GM21381 (cell line): ENCODE measurements around the gene NMT2.

Experiments
- ATAC-seq: cut with Tn5 transposase; IDR thresholded peaks from one replicate; pipeline ENCODE4 v1.9.1; 2021; ENCODE audit warnings: mild to moderate bottlenecking, moderate library complexity; ENCODE audit not compliant: unreplicated experiment

NMT2 gene

DNA sequence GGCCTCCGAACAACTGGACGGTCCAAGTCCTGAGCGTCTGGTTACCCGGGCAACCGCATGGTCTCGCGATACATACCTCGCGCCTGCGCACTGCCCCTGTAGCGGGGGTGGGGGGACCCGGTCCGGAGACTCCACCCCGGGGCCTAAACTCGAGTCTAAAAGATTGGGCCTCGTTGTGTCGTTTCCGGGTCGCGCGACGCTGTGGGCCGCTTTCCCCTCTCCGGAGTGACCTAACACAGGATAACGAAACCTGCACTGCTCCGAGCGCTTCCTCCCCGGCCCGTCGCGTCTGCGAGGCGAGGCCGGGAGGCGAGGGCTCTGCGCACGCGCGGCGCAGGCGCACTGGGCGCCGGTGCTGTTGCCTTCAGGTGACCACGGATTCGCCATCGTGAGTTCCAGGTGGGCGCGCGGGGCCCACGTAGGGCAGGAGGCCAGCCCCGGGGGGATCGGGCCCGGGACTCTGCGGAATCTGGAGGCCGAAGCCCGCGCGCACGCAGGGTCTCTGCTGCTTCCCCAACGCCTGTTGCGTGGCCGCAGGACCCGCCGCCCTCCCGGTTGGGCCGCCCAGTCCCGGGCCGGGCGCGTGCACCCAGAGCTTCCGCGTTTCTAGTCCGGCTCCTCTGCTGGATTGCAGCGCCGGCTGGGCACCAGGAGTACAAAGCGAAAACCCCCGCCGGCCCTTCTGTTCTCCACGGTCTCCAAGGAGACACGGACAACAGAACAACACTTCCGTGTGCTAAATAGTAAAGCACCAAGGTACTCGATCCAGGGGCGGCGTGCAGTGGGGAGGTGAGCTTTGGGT lies 71.3 kb downstream of the NMT2 start, which contains the start of gene RPP38:
TSS of gene RPP38 (plus strand) at position 345 of the 802 bp plus-strand sequence. CDS start 5,960 bp downstream, outside the sequence.
- ATAC-seq, result peak; percentile 84

DNA sequence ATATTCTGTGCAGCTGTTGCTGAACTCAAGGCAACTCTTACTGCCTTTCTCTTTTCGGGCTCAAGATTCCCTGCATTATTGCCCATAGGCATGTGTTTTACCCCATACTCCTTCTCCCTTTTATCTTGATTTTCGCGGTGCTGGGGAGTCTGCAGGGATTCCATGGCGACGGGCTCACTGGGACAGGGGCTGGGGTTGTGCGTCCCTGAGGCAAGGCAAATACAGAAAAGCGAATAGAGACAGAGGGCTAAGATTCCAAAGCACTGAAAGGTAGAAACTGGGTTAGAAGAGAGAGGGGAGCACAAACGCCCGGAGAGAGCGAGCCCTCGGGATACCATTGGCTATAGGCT lies 71.9 kb downstream of the NMT2 start:
- ATAC-seq, result peak; percentile 16

DNA sequence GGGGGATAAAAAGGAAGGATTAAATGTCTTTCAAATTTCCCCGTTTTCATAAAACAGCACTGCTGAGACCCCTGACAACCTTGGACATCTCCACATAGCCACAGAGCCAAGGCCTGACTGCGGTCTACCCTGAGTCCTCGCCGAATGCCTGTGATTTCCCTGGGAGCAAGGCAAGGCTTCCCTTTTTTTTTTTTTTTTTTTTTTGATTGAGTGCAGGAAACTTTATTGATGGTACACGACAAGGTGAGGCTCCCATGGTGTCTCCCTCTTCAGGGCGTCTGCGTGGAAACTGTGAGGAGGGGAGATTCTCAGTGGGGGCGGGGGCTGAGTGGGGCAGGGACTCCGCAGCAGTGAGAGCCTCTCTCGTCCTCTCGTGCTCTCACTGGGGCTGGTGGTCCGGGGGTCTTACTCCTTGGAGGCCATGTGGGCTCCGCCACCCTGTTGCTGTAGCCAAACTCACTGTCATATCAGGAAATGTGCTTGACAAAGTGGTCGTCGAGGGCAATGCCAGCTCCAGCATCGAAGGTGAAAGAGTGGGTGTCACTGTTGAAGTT lies 75.6 kb downstream of the NMT2 start:
- ATAC-seq, result no peak

DNA sequence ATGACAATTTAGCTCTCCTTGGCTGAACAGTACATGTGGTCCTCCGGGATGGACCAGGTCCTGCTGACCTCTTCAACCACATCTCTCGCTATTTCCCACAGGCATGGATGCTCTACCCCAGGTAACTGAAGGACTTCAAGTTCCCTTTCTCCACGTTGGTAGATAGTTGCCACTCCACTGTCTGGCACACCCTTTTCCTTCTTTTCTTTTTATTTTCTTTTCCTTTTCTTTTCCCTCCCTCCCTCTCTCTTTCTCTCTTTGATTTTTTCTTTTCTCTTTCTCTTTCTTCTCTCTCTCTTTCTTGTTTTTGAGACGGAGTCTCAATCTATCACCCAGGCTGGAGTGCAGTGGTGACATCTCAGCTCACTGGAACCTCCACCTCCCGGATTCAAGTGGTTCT lies 77.1 kb downstream of the NMT2 start:
- no peak for ATAC-seq

DNA sequence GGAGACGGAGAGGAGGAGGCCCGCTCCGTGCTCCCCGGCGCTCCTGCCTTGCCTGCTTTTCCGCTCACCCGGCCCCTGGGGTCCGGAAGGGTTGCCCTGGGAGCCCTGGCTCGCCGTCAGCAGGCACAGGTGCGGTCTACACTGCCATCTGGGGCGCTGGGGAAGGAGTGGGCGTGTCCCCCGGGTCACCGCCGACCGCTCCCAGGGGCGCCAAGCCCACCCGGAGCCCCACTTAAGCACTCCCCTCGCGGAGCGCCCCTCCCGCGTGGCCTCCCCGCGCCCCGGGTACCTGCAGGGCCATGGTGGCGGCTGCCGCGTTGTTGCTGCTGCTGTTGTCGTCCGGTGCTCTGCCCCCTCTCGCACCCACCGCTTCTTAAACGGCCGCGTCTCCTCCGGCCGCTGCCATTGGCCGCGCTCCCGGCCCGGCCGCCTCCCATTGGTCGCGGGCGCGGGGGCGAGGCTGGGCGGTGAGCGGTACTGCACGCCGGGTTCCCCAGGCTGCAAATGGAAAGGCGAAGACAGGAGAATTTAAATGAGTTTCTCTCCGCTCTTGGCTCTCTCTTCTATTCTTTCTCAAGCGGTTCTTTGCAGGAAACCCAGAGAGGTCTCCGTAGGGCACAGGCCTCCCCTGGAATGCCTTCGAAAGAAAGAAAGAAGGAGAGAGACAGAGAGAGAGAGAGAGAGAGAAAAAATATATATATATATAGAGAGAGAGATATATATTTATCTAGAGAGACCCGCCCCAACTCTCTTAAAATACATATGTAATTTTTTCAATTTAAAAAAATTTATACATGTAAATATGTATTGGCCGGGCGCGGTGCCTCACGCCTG lies 79.8 kb downstream of the NMT2 start, which contains the start of gene ACBD7:
TSS of gene ACBD7 (minus strand) at position 349 of the 834 bp plus-strand sequence. CDS start at position 301, 48 bp downstream.
- ATAC-seq, result peak; percentile 100

DNA sequence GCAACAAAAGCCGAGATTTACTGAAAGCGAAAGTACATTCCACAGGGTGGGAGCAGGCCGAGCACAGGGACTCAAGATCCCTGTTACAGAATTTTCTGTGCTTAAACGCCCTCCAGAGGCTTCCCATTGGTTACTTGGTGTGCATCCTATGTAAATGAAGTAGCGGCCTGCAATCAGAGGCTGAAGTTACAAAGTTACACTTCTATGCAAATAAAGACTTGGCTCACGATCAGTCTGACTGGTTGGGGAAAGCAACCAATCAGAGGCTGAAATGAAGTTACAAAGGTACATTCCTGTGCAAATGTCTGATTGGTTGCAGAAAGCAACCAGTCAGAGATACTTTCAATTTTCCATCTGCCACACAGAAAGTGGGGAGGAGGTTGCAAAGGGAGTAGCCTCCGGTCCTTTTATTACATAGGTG lies 84.0 kb downstream of the NMT2 start:
- no peak for ATAC-seq

DNA sequence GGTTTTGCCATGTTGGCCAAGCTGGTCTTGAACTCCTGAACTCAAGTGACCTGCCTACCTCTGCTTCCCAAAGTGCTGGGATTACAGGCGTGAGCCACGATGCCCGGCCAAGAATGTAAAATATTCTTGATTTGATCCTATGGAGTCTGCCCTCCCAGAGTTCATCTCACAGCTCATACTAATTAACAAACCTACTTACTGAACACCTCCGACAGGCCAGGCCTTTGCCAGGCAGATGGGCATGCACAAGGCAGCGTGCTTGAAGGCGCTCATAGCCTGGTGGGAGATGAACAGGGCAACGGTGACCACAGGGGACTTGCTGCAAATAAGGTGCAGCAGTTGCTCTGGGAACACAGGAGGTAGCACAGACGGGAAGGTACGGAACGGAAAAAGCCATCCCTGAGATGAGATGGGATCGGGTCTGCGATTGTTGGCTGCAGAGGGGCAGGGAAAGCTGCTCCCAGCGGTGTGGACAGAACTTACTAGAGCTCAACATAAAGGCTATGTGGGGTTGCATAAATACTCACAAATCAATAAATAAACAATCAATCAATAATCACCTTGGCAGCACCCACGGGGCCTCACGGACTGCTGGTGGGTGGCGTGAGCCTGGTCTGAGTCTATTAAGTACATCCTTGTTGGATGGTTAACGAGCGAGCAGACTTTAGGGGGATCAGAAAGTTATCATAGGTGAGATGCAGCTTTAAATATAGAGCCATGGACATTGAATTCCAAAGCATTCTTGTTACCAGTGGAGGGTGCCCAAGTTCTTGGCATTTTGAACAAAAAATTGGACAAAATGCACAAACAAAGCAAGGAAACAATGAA lies 84.6 kb downstream of the NMT2 start:
- ATAC-seq, result no peak

DNA sequence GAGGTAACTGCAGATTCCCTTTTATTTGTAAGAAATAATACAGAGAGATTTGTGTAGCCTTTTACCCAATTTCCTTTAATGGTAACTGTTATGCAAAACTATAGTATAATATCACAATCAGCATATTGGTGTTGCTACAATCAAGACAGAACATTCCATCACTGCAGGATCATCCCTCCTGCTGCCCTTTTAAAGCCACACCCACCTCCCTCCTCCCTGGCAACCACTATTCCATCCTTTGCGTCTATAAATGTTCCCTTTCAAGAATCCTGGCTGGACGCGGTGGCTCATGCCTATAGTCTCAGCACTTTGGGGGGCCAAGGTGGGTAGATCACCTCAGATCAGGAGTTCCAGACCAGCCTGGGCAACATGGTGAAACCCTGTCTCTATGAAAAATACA lies 93.1 kb downstream of the NMT2 start:
- no peak for ATAC-seq

DNA sequence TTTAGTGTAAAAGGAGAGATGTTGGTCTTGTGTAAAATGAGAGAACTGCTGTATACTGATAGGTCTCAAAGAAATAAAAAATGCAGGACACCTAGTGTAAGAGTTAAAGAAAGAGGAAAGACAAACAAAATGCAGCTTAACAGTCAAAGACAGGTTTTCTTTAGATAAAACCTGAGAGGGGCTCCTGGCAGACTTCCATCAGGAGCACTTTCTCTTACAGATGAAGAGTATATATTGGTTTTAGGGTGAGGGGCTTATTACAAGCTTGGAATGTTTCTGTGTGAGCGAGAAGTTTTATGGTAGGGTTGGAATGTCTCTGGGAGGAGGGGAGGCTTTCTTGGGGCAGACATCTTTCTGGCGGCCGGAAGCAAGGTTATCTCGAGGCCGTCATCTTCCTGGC lies 96.1 kb downstream of the NMT2 start:
- ATAC-seq, result no peak

DNA sequence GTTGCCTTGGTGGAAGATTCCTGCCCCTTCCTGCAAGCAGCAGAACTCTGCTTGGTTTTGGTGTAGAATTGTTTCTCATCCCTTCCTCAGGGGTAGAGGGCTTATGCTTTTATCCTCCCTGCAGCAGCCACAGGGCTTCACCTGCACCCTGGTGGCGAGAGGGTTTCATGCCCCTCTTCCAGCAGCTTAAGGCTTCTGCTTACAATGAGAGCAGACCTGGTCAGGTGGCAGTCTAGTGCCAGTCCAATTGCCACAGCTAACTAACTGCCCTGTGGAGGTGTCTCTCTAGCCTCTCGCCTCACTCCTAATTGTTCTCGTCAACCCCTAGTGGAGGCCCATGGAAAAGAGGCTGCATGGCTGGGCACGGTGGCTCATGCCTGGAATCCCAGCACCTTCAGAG lies 99.3 kb downstream of the NMT2 start:
- no peak for ATAC-seq

DNA sequence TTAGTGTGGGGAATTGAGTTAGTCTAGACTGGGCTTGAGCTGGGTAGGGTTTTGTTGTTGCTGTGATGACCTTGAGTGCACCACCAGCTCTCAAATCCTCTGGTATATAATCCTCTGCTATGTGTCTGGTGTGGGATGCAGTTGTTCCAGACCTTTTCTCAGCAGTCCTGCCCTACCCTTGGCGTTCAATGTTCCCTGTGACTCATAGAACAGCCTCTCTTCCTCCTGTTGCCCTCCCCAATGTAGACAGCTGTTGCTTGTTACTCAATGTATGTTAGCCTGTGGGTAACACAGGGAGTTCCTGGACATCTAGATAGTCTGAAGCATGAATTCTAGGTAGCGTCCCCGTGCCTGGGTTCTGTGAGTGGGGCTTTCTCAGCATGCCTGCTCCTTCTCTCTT lies 99.7 kb downstream of the NMT2 start:
- no peak for ATAC-seq

DNA sequence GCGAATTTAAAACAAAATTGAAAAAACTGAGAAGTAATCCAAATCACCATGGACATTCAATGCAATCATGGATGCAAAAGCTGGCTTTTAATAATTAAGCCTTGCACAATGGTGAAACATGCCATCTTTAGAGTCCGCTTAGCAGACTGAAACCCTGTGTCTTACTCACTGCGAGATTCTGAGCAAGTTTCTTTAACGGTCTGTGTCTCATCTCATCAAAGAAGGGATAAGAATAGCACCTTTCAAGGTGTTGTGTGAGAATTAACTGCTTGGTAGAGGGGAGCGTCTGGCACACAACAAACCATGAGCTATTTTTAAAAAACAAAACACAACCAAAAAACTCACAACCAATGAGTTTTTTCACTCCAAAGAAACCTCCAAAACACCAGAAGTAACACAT lies 101.3 kb downstream of the NMT2 start:
- no peak for ATAC-seq

DNA sequence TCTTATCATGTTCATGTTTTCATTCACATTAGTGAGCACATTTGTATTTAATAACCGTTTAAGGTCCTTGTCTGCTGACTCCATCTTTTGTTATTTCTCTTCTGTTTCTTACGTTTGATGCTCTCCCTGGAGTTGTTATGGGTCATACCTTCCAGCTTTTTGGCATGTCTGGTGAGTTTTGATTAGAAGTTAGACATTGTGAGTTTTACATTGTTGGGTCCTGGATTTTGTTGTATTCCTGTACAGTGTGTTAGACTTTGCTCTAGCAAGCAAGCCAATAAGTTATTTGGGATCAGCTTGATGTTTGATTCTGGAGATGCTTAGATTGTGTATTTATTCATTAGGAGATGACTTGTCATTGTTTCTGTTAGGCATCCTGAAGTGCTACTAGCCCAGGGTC lies 107.9 kb downstream of the NMT2 start:
- ATAC-seq, result no peak

DNA sequence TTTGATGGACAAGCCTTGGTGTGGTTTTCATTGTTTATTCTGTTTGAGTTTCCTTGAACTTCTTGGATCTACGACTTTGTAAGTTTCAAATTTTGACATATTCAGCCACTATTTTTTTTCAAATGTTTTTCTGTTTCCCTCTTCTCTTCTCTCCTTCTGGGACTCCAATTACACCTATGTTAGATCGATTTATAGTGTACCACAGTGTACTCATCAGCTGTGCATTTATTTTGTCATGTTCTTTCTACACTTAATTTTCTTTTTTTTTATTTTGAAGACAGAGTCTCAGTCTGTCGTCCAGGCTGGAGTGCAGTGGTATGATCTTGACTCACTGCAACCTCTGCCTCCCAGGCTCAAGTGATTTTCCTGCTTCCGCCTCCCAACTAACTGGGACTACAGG lies 108.6 kb downstream of the NMT2 start:
- ATAC-seq, result no peak

DNA sequence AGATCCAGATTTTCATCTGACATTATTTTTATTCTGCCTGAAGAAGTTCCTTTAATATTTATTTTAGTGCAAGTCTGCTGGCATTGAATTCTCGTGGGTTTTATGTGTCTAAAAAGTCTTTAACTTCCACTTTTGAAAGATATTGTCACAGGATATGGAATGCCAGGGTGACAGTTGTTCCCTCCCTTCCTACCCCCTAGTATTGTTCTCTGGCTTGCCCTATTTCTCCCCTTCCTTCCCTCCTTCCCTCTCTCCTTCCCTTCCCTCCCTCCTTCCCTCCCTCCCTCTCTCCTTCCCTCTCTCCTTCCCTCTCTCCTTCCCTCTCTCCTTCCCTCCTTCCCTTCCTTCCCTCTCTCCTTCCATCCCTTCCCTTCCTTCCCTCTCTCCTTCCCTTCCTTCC lies 109.8 kb downstream of the NMT2 start:
- no peak for ATAC-seq
